HCEC 1CT (cell line): Measurements from ENCODE around the gene GRAMD1A.
"Not testable (repeated sequence)": the region's sequence is repeated elsewhere in the genome, so short reads cannot be mapped to it uniquely, and the experiment has no call there.

Experiments used
- DNase-seq: peaks from one replicate; pipeline ENCODE4 v3.0.0-alpha.2; 2017

Gene GRAMD1A

GRCh38 chr19:34979819-34980640, 20.1 kb upstream of the GRAMD1A start:
- no peak for DNase-seq

- no peak for DNase-seq
Observed at GRCh38 chr19:34982275-34982674, 17.8 kb upstream of the GRAMD1A start.

DNA sequence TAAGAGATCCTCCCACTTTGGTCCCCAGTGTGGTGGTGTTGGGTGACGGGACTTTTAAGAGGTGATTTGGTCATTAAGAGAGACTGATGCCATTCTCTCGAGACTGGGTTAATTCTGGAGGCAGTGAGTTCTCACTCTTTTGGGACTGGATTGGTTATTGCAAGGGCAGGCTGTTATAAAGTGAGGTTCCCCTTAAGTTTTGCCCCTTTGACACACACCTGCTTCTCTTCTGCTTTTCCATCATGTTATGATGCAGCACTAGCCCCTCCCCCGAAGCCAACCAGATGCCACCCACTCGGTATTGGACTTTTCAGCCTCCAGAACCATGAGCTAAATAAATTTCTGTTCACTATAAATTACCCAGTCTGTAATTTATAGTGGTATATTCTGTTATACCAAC, 16.3 kb upstream of the GRAMD1A start:
- no peak for DNase-seq

- DNase-seq = no peak
Observed at GRCh38 chr19:34984287-34984686, 15.8 kb upstream of the GRAMD1A start.

GRCh38 chr19:34985249-34986022, 14.7 kb upstream of the GRAMD1A start:
- no peak for DNase-seq

DNA sequence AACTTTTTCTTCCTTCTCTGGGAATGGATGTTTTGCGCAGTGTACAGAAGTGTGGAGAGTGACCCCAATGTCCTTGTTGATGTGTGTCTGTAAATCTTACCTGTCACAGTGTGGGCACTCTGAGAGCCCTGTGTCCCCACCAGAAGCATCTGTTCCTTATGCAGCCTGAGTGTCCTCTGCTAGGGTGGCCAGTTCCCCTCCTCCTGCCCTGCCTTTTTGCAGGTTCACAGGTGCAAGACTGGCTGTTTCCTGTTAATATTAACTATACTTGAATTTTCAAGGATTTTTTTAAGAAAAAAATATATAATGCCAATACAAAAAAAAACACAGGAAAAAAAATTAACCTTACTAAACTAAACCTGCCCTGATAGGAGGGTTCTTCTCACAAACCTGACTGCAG, 12.0 kb upstream of the GRAMD1A start:
- no peak for DNase-seq

GRCh38 chr19:34989298-34989697, 10.8 kb upstream of the GRAMD1A start:
- DNase-seq = no peak

DNA sequence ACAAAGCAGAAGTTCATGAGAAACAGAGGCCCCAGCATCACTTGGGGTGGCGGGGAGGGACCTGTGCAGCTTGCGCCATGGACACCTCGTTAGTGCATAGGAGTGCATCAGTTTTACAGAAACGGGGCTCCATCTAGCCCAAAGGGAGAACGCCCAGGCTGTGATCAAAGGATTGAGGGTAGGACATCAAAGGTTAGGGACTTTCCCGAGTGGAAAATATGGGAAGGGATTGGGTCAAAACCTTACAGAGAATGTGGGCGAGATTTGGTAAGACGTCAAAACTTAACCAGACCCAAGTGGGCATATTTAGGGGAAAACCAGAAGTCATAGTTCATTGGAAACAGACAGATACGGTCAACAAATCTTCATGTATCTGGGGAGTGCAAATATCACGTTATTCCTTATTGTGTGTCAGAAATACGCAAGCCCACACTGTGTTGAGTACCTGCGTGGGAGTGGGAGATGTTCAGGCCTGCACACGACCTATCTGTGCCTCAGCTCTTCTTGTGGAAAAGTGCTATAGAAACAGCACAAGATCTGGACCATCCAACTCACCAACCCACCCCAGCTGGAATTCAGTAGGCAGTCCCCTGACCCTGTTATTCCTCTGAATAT, 9.4 kb upstream of the GRAMD1A start:
- DNase-seq = no peak

DNA sequence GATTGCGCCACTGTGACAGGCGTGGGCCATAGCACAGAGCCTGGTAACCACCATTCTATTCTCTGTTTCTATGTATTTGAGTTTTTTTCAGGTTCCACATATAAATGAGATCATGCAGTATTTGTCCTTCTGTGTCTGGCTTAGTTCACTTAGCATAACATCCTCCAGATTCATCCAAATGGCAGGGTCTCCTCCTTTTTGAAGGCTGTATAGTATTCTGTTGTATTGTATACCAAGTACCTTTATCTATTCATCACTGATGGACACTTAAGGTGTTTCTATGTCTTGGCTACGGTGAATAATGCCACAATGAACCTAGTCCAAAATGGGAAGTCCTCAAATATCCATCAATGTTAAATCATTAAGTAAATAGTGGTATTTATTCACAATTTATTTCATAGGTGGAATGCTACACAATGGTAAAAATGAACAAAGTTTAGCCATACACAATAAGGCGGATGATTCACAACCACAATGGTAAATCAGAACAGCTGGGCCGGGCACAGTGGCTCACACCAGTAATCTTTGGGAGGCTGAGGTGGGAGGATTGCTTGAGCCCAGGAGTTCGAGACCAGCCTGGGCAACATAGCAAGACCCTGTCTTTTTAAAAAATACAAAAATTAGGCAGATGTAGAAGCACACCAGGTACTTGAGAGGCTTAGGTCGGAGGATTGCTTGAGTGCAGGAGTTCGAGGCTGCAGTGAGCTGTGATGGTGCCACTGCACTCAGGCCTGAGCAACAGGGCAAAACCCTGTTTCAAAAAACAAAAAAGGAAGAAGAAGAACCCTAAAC, 8.4 kb upstream of the GRAMD1A start:
- no peak for DNase-seq

GRCh38 chr19:34992582-34992981, 7.5 kb upstream of the GRAMD1A start:
- DNase-seq = not testable (repeated sequence)

- no peak for DNase-seq
Observed at GRCh38 chr19:34994286-34994642, 5.9 kb upstream of the GRAMD1A start.

- DNase-seq = no peak
Observed at GRCh38 chr19:34994643-34995541, 5.2 kb upstream of the GRAMD1A start.

- DNase-seq = no peak
Observed at GRCh38 chr19:34995551-34995950, 4.6 kb upstream of the GRAMD1A start.

DNA sequence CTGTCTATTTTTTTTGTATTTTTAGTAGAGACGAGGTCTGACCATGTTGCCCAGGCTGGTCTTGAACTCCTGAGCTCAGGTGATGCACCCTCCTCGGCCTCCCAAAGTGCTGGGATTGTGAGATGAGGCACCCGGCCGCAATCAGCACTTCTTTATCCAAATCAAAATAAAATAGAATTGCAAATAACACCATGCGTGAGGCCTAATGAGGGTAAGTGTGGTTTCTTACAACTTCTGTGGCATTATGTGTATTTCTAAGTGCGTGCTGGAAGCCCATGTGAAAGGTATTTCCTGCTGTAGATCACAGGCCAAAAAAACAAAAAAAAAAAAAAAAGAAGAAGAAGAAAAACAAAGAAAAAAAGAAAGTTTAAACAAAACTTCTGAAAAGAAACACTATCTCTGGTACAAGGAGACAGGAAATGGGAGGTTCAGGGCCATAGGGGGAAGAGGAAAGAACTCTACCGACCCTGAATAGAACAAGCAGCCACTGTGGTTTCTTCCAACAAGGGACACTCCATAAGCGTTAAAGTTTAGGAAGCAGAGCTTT, 3.0 kb upstream of the GRAMD1A start:
- DNase-seq = no peak

- DNase-seq = not testable (repeated sequence)
Observed at GRCh38 chr19:34998224-34998623, 1.9 kb upstream of the GRAMD1A start.

- DNase-seq = no peak
Observed at GRCh38 chr19:34998777-34999497, 1.2 kb upstream of the GRAMD1A start.

DNA sequence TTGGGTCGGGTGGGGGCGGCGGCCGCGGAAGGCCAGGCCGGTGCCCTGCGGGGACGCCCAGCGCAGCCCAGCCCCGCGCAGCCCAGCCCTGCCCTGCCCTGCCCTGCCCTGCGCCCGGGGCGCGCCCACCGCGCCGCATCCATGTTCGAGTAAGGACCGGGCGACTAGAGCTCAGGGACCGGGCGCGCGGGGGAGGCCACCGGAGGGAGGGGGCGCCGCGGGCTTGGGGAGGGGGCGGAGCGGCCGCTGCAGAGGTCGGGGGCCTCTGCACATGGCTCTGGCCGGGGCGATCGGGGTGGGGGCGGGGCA, 169 bp downstream of the GRAMD1A start:
- DNase-seq = no peak

- peak; percentile 7 for DNase-seq
Observed at GRCh38 chr19:35000647-35001501, 751 bp downstream of the GRAMD1A start.

DNA sequence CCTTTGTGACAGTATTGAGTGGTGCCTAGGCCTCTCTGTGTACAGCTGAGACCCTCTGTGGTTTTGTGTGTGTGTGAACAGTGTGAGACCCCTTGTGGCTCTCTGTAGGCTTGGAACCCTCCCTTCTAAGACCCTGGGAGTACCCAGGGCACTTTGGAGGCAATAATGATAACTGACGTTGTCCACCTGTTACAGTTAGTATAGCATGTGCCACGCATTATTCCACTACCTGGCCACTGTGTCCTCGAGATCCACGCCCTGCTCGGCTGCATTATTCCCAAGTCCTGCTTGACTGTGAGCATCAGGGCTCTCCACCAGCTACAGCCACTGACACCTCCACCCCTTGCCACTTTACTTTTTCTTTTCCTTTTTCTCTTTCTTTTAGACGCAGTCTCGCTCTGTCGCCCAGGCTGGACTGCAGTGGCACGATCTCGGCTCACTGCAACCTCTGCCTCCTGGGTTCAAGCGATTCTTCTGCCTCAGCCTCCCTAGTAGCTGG, 2.0 kb downstream of the GRAMD1A start:
- DNase-seq = no peak
